ENCODE results near the gene DDIT3.
"Not testable (repeated sequence)": the region's sequence is repeated elsewhere in the genome, so short reads cannot be mapped to it uniquely, and the experiment has no call there.

DDIT3 gene

GRCh38 chr12:57520053-57520818 lies at the start of gene DDIT3:
TSS of gene DDIT3 (minus strand) at chr12:57520514. CDS start at chr12:57517406, 3,108 bp downstream.
- TF ChIP-seq POLR2A (IDR thresholded peaks at IDR 0.05; ENCODE audit: extremely low read depth, insufficient read length), result peak; percentile 98
- peak; percentile 66 for TF ChIP-seq MAX (IDR thresholded peaks at IDR 0.05; ENCODE audit: low read depth, low read length)
- no peak for TF ChIP-seq CTCF (IDR thresholded peaks at IDR 0.05; ENCODE audit: low read depth, low read length)

DNA sequence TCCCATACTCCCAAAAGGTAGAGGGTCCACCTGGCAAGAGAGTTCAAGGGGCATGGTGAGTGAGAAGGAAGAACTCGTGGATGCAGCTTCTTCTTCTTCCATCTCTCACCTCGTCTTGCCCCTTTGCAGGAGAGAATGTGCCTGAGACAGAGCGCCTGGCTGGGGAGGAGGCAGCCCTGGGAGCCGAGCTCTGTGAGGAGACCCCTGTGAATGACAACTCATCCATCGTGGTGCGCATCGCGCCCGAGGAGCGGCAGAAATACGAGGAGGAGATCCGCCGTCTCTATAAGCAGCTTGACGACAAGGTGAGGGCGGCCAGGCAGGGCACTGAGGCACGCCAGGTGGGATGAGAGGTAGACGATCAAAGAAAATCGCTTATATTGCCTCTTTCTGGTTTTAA lies 49.5 kb upstream of the DDIT3 start:
- H3K4me3 ChIP-seq (ENCODE audit: low read depth, low read length), result no peak overlapping the region
- DNase-seq (ENCODE audit: low read depth), result no peak
- TF ChIP-seq POLR2A (IDR thresholded peaks at IDR 0.05; ENCODE audit: extremely low read depth, insufficient read length) (no peak), MYC (IDR thresholded peaks at IDR 0.05; ENCODE audit: low read depth, low read length) (no peak), MAX (IDR thresholded peaks at IDR 0.05; ENCODE audit: low read depth, low read length) (no peak), CTCF (IDR thresholded peaks at IDR 0.05; ENCODE audit: low read depth, low read length) (no peak)

More at GRCh38 chr12:57520053-57520818, at the start of gene DDIT3:
- peak; percentile 99 for DNase-seq (ENCODE audit: low read depth)
- H3K4me3 ChIP-seq (ENCODE audit: low read depth, low read length), result peak within 1 kb of the TSS; percentile 99

- no peak overlapping the region for H3K4me3 ChIP-seq (ENCODE audit: low read depth, low read length)
- TF ChIP-seq POLR2A (IDR thresholded peaks at IDR 0.05; ENCODE audit: extremely low read depth, insufficient read length) (no peak), CTCF (IDR thresholded peaks at IDR 0.05; ENCODE audit: low read depth, low read length) (no peak), MYC (IDR thresholded peaks at IDR 0.05; ENCODE audit: low read depth, low read length) (no peak), MAX (IDR thresholded peaks at IDR 0.05; ENCODE audit: low read depth, low read length) (no peak)
- DNase-seq (ENCODE audit: low read depth), result no peak
Observed at GRCh38 chr12:57568838-57569237, 48.5 kb upstream of the DDIT3 start.

DNA sequence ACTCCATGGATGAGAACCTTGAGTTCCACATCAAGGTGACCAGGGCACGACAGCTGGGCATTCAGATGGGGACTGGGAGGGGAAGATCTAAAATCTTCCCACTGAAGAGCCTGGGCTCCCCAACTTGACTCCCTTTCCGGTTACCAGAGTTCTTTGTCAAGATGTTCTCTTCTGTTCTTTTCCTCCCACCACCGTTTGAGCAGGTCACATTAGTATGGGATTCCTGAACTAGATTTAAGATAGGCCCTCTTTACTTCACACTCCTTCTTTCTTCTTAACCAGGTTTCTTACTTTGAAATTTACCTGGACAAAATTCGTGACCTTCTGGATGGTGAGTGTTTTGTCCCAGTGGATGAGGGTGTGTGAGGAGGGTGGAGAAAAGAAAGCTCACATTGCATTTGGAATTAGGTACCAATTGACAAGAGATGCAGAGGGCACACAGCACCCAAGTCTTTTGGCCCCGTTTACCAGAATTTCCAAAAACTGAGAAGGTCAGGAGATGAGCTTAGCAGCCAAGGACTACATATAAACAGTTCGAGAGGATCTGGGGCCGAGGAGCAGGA lies 43.9 kb upstream of the DDIT3 start:
- DNase-seq (ENCODE audit: low read depth), result no peak
- TF ChIP-seq MYC (IDR thresholded peaks at IDR 0.05; ENCODE audit: low read depth, low read length), result no peak
- TF ChIP-seq CTCF (IDR thresholded peaks at IDR 0.05; ENCODE audit: low read depth, low read length), result no peak
- no peak for TF ChIP-seq MAX (IDR thresholded peaks at IDR 0.05; ENCODE audit: low read depth, low read length)
- no peak for TF ChIP-seq POLR2A (IDR thresholded peaks at IDR 0.05; ENCODE audit: extremely low read depth, insufficient read length)
- H3K4me3 ChIP-seq (ENCODE audit: low read depth, low read length), result no peak overlapping the region

DNA sequence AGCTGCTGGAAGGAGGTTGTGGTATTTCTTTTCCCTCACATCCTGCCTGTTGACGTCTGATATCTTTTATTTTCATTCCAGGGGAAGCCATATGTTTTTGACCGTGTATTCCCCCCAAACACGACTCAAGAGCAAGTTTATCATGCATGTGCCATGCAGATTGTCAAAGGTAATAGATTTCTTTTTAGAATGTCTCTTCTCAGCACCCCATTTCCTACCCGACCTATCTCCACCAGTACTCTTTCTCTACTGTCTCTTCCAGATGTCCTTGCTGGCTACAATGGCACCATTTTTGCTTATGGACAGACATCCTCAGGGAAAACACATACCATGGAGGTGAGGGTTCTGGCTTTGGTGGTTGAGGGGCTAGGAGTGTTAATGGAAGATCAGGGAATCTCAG lies 43.0 kb upstream of the DDIT3 start:
- no peak overlapping the region for H3K4me3 ChIP-seq (ENCODE audit: low read depth, low read length)
- TF ChIP-seq CTCF (IDR thresholded peaks at IDR 0.05; ENCODE audit: low read depth, low read length) (no peak), MAX (IDR thresholded peaks at IDR 0.05; ENCODE audit: low read depth, low read length) (no peak), POLR2A (IDR thresholded peaks at IDR 0.05; ENCODE audit: extremely low read depth, insufficient read length) (no peak), MYC (IDR thresholded peaks at IDR 0.05; ENCODE audit: low read depth, low read length) (no peak)
- no peak for DNase-seq (ENCODE audit: low read depth)

GRCh38 chr12:57561117-57561516 lies 40.8 kb upstream of the DDIT3 start:
- H3K4me3 ChIP-seq (ENCODE audit: low read depth, low read length); DNase-seq (ENCODE audit: low read depth): not testable (repeated sequence)

All from NB4 (cell line).